ENCODE measurements around the gene LCE2A.
"Not testable (repeated sequence)": the region's sequence is repeated elsewhere in the genome, so short reads cannot be mapped to it uniquely, and the experiment has no call there.

Gene LCE2A

GRCh38 chr1:152697701-152698600 is at the start of gene LCE2A:
Gene LCE2A, plus strand, starts transcription at chr1:152698345. Its CDS starts 557 bp downstream, at chr1:152698902.
- peak; percentile 17 for DNase-seq

GRCh38 chr1:152654110-152654509 is 44.0 kb upstream of the LCE2A start:
- DNase-seq, result peak; percentile 60

GRCh38 chr1:152656459-152656858 is 41.7 kb upstream of the LCE2A start:
- no peak for DNase-seq

GRCh38 chr1:152657677-152658076 is 40.5 kb upstream of the LCE2A start:
- DNase-seq, result no peak

GRCh38 chr1:152658649-152659048 is 39.5 kb upstream of the LCE2A start:
- DNase-seq, result no peak

- DNase-seq, result no peak
Measured at GRCh38 chr1:152663098-152663497, 35.0 kb upstream of the LCE2A start, which contains the start of gene LCE2D. Gene LCE2D, plus strand, starts transcription at chr1:152663380. Its CDS starts 726 bp downstream, at chr1:152664106.

- DNase-seq, result not testable (repeated sequence)
Measured at GRCh38 chr1:152666171-152666570, 32.0 kb upstream of the LCE2A start.

GRCh38 chr1:152667648-152668047 is 30.5 kb upstream of the LCE2A start:
- no peak for DNase-seq

GRCh38 chr1:152673016-152673415 is 25.1 kb upstream of the LCE2A start:
- DNase-seq, result no peak

- not testable (repeated sequence) for DNase-seq
Measured at GRCh38 chr1:152674983-152675382, 23.2 kb upstream of the LCE2A start, which contains the start of gene LCE2C. Gene LCE2C, plus strand, starts transcription at chr1:152675279. Its CDS starts 737 bp downstream, at chr1:152676016.

GRCh38 chr1:152679459-152679858 is 18.7 kb upstream of the LCE2A start:
- no peak for DNase-seq

GRCh38 chr1:152681616-152682015 is 16.5 kb upstream of the LCE2A start:
- DNase-seq, result no peak

- DNase-seq, result no peak
Measured at GRCh38 chr1:152683846-152684245, 14.3 kb upstream of the LCE2A start.

- not testable (repeated sequence) for DNase-seq
Measured at GRCh38 chr1:152685823-152686222, 12.3 kb upstream of the LCE2A start, which contains the start of gene LCE2B. Gene LCE2B, plus strand, starts transcription at chr1:152686123. Its CDS starts 721 bp downstream, at chr1:152686844.

GRCh38 chr1:152699746-152700145 is 1.6 kb downstream of the LCE2A start:
- peak; percentile 43 for DNase-seq

GRCh38 chr1:152707860-152708259 is 9.7 kb downstream of the LCE2A start, which contains the start of gene LCE4A:
Gene LCE4A, plus strand, starts transcription at chr1:152708160. Its CDS starts 916 bp downstream, at chr1:152709076.
- no peak for DNase-seq

- DNase-seq, result no peak
Measured at GRCh38 chr1:152718238-152718637, 20.1 kb downstream of the LCE2A start.

- DNase-seq, result no peak
Measured at GRCh38 chr1:152725261-152725660, 27.1 kb downstream of the LCE2A start.

- no peak for DNase-seq
Measured at GRCh38 chr1:152728986-152729385, 30.8 kb downstream of the LCE2A start.

- DNase-seq, result no peak
Measured at GRCh38 chr1:152735648-152736047, 37.5 kb downstream of the LCE2A start.

- no peak for DNase-seq
Measured at GRCh38 chr1:152737997-152738396, 39.9 kb downstream of the LCE2A start.

GRCh38 chr1:152739841-152740240 is 41.7 kb downstream of the LCE2A start:
- no peak for DNase-seq

GRCh38 chr1:152741656-152742055 is 43.5 kb downstream of the LCE2A start:
- no peak for DNase-seq
